ENCODE measurements around the gene RNF8.
"Not testable (repeated sequence)": the region's sequence is repeated elsewhere in the genome, so short reads cannot be mapped to it uniquely, and the experiment has no call there.

Gene RNF8

DNA sequence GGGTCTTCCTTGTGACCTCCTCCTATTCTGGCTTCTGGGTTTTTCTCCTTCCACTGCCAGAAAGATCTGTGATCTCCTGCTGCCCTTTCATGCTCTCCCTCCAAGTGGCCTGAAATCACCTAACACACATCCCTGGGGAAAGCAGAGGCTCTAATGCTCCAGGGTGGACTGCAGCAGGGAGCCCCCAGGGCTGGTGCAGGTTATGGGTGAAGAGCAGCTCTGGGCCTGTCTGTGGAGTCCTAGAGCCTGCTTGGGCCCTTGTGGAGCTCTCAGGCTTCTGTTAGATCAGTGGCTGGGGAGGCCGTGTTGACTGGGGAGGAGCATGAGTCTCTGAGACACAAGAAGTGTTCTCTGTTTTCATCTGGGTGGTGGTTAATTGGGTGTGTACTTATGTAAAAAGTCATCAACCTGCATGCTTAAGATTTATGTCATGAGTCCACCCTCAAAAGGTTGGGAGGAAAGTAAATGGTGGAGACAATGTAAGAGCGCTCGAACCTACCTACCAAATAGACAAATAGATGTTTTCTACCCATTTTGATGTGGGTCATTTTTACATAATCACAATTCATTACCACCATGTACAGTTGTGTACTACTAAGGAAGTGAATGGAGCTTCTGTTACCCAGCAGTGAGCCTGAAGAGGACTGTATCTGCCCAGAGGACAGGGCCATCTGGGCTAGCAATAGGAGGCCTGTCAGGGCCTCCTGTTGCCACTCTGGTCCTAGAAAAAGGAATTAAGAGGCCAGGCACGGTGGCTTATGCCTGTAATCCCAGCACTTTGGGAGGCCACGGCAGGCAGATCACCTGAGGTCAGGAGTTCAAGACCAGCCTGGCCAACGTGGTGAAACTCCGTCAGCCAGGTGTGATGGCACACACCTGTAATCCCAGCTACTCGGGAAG is 32.0 kb upstream of the RNF8 start:
- no peak for DNase-seq

DNA sequence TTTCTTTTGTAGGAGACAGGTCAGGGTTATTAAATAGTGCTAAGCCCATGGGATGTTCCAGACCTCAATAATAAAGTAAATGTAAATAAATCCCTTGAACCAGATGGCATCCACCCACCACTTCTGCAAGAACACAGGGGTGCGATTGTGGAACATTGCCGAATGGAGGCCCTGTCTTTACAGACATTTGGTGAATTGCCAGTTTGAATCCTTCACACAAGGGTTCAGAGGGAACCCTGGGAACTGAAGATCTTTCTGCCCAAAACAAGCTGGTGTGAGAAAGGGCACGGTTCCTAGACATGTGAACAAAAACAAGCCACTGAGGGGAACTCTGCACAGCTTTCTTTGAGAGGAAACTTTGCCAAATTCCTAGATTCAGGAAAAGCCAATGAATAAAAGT is 30.2 kb upstream of the RNF8 start:
- DNase-seq, result no peak

DNA sequence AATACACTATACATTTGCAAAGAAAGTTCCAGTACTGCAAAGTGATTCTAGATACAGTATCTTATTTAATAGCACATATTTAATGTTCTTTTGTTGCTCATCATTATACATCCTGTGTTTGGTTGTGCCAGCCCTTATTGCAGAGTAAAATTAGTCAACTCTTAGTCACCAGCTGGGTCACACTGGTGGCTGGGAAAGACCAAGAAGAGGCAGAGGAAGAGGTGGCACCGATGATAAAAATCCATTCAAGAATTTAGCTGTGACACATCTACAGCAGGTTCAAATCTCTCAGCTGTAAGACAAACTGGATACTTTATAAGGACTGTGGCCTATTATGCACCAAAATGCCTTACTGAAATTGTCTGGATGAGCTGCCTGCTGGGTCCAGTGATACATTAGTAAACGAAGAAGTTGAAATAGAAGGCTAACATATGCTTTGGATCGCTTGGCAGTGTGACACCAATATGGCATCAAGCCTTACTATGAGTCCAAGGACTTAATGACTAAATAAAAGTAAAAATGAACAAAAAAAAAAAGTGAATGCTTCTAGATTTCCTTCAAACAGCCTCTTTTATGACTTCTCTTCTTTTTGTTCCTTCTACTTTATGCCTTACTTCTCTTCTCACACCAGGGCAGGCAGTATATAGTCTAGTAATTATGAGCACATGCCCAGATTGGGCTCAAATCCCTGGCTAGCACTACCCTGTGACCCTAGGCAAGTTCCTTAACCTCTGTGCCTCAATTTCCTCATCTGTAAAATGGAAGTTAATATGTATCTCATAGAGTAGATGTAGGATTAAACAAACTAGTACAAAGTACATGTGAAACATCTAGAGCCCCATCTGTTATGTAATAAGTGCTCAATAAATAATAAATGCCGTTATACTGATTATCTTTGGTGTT is 29.4 kb upstream of the RNF8 start:
- peak; percentile 49 to 71 (median 58) for DNase-seq

DNA sequence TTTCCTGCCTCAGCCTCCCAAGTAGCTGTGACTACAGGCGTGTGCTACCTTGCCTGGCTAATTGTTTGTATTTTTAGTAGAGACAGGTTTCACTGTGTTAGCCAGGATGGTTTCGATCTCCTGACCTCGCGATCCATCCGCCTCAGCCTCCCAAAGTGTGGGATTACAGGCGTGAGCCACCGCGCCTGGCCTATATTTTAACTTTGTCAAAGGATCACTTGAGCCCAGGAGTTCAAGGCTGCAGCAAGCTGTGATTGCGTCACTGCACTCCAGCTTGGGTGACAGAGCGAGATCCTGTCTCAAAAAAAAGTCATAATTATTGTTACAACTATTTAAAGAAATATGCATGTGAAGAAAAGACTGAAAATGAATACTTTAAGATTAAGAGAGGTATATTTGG is 23.4 kb upstream of the RNF8 start:
- DNase-seq, result not testable (repeated sequence)

DNA sequence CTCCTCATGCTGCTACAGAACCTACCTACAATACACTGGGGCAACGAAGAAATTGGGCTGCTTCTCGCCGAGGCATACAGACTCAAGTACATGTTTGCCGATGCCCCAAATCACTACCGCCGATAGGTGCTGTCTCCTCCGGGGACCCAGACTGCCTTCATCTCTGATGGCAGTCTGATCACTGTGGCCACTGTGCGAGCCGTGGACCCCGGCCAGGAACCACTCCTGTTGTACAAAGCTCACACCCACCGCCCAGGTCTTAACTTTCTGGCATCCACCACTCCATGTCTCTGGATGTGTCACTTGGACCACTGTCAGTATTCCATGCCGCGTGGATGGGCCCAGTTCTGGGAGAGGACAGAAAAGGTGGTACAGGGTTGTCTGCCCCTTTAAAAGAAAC is 22.7 kb upstream of the RNF8 start:
- DNase-seq, result no peak

DNA sequence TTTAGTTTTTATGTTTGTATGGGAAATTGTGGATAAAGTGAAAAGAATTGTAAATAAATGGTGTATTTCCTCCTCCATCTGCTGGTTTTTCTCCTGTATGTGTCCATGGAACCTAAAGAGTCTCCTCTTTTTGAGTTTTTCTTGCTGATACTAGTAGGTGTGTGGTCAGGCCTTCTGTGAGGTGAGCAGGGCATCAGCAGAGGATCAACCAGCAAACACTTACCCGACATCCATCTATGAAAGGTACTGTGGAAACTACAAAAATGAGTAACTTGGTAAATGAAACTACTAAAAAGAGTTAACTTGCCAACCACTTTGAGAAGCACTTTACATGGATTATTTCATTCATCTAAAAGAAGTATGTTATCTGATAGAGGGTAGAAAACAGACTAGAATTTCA is 20.9 kb upstream of the RNF8 start:
- no peak for DNase-seq

DNA sequence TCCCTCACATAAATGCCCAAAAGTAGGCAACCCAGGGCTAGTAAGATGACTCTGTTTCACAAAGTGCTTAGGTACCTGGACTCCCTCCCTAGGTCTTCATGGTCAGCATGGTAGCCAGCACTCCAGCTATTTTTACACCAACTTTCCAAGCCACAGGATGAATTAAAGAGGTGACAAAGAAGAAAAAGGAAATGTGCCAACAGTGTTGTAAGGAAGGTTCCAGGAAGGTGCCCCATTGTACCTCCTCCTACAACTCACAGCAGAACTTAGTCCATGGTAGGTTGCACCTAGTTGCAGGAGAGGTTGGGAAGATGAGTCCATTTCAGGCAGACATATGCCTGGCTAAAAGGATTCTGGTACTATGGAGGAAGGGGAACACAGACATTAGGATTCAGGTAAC is 19.7 kb upstream of the RNF8 start:
- no peak for DNase-seq

DNA sequence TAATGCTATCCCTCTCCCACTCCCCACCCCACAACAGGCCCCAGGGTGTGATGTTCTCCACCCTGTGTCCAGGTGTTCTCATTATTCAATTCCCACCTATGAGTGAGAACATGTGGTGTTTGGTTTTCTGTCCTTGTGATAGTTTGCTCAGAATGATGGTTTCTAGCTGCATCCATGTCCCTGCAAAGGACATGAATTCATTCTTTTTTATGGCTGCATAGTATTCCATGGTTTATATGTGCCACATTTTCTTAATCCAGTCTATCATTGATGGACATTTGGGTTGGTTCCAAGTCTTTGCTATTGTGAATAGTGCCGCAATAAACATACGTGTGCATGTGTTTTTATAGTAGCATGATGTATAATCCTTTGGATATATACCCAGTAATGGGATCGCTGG is 15.5 kb upstream of the RNF8 start:
- not testable (repeated sequence) for DNase-seq

DNA sequence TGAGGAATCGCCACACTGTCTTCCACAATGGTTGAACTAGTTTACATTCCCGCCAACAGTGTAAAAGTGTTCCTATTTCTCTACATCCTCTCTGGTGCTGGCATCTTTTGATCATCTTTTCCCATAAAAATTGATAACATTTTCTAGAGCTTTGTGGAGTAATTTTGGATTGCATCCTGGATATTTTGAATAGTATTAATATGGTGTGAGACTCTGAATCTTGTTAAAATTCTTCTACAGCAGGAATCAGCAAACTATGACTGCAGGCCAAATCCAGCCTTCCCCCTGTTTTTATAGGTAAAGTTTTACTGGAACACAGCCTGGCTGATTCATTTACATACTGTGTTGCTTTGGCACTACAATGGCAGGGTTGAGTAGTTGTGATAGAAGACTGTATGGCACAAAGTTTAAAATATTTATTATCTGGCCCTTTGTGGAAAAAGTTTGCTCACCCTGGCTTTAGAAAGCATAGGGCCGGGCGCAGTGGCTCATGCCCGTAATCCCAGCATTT is 15.0 kb upstream of the RNF8 start:
- no peak for DNase-seq

DNA sequence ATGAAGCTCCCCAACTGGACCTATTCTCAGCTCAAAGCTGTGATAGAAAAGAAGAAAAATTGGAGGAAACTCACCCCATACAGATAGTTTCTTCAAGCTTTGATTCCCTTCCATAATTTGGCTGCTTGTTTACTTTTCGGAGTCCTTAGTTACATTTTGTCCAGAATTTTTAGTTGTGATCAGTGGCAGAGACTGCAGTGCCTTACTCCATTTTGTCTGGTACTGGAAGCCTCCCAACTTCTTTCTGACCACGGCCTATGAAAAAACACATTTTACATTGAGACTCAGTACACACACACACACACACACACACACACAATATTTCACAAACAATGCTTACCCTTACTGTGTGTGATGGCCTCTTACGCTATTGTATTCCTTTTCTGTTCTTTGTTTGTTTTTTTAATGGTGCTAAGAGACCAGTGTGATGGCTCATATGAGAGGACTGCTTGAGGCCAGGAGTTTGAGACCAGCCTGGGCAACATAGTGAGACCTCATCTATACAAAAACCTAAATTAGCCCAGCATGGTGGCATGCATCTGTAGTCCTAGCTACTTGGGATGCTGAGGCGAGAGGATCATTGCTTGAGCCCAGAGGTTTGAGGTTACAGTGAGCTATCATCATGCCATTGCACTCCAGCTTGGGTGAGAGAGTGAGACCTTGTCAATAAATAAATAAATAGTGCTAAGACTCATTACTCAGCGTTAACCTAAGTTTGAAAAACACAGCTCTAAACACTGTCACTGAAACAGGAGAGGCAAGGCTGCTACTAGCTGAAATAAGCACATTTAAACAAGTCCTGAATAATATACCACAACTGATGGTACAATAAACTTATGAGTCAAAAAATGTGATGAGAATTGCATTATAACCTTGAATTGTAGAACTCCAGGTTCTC is 13.8 kb upstream of the RNF8 start:
- DNase-seq, result no peak

DNA sequence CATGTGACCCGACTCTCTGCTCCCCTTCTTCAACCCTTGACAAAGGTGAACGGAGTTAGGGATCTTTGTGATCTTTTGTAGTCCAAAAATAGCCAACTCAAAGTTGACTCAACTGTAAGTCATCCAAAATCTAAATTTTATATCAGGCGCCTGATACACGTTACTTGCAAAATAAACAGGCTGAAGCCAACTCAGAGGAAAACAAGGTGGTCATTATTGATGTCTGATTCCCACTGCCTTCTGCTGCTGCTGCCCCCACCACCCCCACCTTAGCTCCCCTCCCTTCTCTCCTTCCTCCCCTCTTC is 13.2 kb upstream of the RNF8 start:
- no peak for DNase-seq

DNA sequence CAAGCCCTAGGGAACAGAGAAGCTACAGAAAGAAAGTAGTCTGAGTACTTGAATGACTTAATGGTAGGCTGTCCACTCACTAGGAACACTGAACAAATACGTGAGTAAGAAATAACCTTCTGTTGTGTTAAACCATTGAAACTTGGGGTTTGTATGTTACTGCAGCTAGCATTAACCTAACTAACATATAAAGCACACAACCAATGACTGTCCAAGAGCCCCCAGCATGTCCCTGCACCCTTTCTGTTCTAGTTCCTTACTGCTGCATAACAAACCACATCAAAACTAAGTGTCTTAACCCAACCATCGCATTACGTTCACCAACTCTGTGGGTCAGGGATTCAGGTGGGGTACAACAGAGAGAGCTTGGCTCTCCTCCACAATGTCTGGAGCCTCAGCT is 10.5 kb upstream of the RNF8 start:
- no peak for DNase-seq

DNA sequence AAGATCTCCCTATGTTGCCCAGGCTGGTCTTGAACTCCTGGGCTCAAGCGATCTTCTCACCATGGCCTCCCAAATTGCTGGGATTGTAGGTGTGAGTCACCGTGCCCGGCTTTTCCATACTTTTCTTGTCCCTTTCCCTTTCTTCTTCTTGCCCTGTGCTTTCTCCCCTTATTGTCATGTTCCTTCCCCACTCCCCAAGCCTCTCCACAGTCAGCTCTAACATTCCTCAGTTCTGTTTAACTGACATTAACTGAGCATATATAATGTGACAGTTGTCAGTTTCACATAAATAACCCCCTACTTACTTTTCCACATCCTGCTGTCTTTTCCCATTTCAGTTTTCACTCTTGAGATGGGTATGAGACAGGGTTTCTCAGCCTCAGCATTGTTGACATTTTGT is 9.5 kb upstream of the RNF8 start:
- no peak for DNase-seq

DNA sequence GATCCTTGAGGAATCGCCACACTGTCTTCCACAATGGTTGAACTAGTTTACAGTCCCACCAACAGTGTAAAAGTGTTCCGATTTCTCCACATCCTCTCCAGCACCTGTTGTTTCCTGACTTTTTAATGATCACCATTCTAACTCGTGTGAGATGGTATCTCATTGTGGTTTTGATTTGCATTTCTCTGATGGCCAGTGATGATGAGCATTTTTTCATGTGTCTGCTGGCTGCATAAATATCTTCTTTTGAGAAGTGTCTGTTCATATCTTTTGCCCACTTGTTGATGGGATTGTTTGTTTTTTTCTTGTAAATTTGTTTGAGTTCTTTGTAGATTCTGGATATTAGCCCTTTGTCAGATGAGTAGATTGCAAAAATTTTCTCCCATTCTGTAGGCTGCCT is 8.0 kb upstream of the RNF8 start:
- DNase-seq, result not testable (repeated sequence)

DNA sequence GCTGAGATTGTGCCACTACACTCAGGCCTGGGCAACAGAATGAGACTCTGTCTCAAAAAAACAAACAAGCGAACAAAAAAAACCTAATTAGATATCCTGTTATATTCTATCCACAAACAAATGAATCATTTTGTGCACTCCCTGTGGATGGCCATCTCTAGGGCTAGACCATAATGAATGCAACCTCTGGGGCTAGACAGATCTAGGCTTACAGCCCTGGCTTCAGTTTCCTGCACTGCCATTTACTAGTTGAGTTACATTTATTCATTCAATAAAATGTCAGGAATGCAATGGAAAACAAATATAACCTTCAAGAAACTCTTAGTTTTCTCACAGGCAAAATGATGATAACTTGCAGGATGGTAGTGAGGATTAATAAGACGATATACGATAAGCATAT is 6.6 kb upstream of the RNF8 start:
- no peak for DNase-seq

DNA sequence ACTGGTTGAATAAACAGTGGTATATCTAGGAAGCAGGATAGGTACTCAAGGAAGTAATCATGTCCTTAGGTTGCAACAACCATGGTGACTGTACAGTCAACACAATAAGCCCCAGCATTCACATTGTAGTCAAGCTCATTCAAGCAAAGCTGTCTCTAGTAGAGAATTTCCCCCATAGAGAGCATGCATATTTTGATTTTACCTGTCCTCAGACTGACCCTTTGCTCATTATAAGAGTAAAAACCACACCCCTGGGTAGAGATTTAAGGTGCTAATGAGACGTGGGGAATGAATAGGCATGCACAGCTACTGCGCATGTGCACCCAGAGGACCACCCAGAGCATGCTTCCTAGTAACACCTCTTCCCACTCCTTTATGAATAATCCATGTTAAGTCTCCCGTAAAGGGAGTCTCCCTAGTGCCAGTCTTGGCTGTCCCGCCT is 6.1 kb upstream of the RNF8 start:
- no peak for DNase-seq

DNA sequence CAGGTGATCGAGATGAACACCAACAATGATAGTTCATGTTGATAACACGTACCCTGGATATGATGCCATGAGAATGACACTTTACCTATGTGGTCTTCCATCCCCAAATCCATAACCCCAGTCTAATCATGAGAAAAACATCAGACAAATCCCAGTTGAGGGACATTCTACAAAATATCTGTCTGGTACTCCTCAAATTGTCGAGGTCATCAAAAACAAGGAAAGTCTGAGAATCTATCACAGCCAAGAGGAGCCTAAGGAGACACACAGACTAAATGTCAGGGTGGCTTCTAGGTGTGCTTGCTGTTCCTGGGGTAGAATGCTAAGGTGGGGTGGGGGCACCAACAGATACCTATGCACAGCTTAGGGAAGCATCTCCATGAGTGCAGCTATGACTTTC is 2.8 kb upstream of the RNF8 start:
- DNase-seq, result no peak

DNA sequence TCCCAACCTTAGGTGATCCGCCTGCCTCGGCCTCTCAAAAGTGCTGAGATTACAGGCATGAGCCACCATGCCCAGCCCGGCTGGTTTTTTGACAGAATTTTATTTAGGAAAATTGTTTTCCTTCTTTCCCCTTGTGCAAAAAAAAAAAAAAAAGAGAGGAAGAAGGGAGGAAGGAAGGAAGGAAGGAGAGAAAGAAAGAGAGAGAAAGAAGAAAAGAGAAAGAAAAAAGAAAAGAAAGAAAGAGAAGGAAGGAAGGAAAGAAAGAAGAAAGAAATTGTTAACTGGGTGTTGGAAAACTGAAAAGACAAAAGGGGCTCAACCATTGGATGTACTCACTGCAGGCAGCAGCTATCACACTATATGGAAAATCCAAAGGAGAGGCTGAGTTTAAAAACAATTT is 1.4 kb upstream of the RNF8 start:
- no peak for DNase-seq

DNA sequence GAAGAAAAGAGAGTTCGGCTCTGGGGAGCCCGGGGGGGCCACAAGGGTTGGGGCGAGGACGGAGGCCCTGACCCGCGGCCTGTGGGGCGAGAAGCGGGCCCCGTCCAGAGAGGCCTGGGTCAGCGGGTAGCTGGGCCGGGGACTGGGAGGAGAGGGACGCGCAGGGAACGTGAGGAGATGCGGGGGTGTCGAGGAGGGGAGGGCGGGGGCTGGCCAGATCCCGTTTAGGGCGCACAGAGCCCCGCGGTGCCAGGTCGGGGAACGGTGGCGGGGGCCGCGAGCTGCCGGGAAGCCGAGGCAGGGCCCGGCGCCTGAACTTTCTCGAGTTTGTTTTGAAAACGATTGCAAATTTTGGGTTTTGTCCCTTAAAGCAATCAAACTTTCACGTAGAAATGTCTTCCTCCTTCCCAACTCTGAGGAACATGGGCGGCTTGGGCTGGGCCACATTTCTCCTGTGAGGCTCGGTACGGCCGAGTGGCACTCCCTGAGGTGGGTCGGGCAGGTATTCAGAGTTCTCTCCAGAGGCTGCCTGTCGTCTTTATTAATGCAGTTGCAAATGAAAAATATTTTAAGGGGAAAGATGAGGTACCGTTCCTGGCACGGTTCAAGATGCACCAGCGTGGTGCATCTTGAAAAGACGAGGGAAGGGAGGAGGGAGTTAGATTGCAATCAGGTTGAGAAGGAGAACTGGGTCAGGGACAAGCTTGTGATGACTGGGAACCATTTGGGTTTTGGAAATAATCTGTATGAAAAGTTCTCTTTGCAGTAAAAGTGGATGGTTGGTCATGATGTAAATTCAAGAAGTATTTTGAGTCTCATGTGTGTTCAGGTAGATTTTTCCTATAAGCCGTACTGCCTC is 972 bp downstream of the RNF8 start:
- DNase-seq, result peak; percentile 15 to 53 (median 24)

DNA sequence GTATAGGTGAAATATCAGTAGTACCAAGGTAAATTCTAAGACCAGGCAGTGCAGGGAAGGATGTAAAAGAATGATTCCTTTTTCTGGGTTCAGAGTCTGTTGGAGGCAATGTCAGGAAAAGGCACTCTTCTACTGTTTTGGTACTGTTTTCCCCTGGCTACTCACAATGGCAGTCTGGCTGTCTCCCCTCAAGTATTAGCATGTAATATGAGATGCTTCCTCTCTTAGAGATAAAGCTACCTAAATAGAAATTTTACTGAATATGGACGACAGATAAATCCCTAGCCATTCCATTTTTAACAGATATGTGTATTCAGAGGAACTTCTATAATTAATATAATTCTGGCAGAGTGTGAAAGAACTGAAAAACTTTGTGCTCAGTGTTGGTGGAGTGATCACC is 3.5 kb downstream of the RNF8 start:
- DNase-seq, result no peak

DNA sequence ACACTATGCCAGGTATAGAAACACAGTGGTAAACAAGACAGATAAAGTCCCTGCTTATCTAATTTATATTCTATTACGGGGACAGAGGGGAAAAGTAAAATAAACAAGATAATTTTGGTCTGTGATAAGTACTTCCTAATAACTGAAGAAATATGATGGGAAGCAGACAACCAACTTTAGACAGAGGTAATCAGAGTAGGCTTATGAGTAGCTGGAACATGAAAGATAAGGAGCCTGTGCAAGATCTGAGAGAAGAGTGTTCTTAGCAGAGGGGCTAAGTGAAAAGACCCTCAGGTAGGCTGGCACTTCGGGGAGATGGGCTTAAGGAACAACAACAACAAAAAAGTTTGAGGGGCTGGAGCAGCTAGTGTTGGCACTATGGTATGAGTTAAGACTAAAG is 4.1 kb downstream of the RNF8 start:
- no peak for DNase-seq

DNA sequence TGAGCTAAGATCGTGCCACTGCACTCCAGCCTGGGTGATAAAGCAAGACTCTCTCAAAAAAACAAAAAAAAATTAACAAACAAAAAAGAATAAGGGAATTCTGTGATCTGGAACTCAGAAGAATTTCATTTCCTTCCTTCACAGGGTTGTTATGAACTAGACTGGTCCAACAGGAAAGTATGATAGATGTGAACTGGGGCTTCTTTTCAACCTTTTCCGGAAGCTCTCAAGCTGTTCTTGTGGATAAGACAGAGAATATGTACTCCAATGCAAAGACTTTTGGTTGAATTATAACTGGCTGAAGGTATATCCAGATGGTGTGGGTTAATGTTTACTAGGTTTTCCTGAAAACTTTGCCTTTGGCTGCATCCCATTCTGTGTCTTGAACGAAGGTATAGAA is 5.3 kb downstream of the RNF8 start:
- DNase-seq, result no peak

All from suppressor macrophage (primary cell).